Left cardiac atrium (tissue), 4 donors: Measurements from ENCODE around the gene CWF19L1. TPM values are rescaled to one million over a fixed set of nuclear protein-coding genes. Genes with fewer than 3 reads are reported as not detected.

ENCODE experiments used
- ATAC-seq, 2 donors: fragments of 200-7000 bp; cut with Tn5 transposase; one replicate each; pipeline ENCODE4 v1.9.1; 2020; ENCODE audit warnings: mild to moderate bottlenecking in 2 of 2, moderate library complexity in 2 of 2
- DNase-seq: peaks from one replicate; pipeline ENCODE4 v3.0.0-alpha.2; 2020
- intact Hi-C, 2 donors: fragments of 100-400 bp; cut with DNase I; formaldehyde crosslinking; loops; one replicate each; pipeline versions ENCODE4 v1.14.1 to v1.15.1; 2022 to 2023
- total RNA-seq, 2 donors: library from RNA; stranded (reverse); fragmentation: NEBNext Ultra II Directional; extraction: Animal tissue kit (Norgen Biotek cat#: 25700); gene quantifications; one replicate each; pipeline ENCODE4 v1.2.1, GENCODE V29; 2021
- donor health status: DM: no; HTN: yes; CAD: no.
- donor health status: DM: no; HTN: yes; CAD: no; lungs with severe emphysema.
- donor health status: DM: yes; HTN: yes; CAD: no.
- donor health status: Dilated cardiomyopathy.

Gene CWF19L1
- total RNA-seq, 2 donors from 2014 or later: 12.8 to 14.2 TPM

- ATAC-seq: no peak
- intact Hi-C loops: no loop called here
- DNase-seq: no peak
These were observed 1.5 kb downstream of the CWF19L1 start for GRCh38 chr10:100265821-100266485.

- intact Hi-C loops: no loop called here
These were observed 13.2 kb downstream of the CWF19L1 start for GRCh38 chr10:100254191-100254590.

GRCh38 chr10:100253041-100253440 is 14.4 kb downstream of the CWF19L1 start:
- DNase-seq (no peak), ATAC-seq (no peak)
- intact Hi-C loops: no loop called here

More at GRCh38 chr10:100254191-100254590, 13.2 kb downstream of the CWF19L1 start:
- no peak for ATAC-seq
- no peak for DNase-seq

- intact Hi-C loops: no loop called here
- DNase-seq (no peak), ATAC-seq (no peak)
These were observed 18.6 kb downstream of the CWF19L1 start for GRCh38 chr10:100248820-100249219.

DNA sequence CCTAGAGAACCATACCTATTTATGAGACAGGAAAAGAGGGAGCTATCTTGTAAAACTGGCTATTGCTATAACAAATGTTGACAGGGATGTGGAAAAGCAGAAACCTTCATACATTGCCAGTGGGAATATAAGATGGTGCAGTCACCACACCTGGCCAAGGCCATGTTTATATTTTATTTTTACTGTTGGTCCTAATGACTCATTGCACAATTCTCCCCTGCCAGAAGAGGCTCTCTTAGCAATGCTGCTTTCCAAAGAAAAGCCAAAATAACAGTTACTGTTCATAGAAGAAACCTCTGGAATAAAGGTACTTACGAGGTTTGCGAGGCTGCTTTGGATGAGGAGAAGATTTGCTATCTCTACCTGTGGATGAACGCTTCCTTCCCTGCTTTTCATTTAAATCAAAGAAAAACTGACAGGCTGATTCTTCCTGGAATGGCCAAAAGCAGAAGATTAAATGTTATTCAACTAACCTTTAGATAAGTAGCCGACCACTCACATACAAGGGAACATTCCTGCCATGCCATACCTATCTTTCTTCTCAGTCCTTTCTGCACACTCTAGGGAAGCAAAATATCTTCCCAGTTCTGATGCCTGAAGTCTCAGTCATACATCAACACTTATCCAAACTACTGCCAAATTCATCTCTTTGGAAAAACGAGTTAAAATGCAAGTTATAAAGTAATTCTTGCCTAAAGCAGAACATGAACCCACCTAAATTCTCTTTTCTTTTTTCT is 21.8 kb downstream of the CWF19L1 start:
- ATAC-seq: peak in 1 of 2 donors; percentile 87
- intact Hi-C loops: no loop called here
- DNase-seq: no peak

DNA sequence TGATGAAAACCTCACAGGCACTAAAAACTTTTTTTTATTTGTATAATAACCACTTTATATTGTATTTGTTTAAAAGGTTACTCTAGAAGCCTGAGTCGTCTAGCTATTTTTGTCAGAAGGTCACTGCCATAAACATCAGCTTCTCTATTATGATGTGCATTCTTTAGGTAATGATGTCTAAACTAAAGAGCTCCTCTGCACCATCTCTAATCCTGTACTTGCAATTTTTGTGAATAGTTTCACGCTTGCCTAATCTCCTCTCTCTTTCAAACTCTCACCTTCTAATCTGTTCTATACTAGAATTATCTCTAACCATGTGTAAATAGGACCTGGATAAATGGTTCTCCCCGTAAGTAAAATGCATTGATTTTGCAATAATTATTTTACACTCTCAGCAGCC is 27.6 kb downstream of the CWF19L1 start:
- intact Hi-C loops: no loop called here
- ATAC-seq: no peak

DNA sequence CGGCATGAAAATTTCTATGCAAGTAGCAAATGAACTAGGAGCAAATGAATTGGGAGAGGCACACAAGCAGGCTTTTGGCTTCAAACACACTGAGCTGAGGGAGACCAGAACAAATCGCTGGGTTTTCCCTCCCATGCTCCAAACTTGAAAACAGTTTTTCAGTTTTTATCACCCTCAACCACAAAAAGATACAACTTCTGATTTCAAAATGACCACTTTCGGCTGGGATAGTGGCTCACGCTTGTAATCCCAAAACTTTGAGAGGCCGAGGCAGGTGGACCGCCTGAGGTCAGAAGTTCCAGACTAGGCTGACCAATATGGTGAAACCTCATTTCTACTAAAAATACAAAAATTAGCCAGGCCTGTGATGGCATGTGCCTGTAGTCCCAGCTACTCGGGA is 29.0 kb downstream of the CWF19L1 start:
- ATAC-seq (no peak), DNase-seq (no peak)
- intact Hi-C loops: no loop called here

More for the DNA sequence above, 27.6 kb downstream of the CWF19L1 start:
- DNase-seq: no peak

- ATAC-seq (no peak), DNase-seq (no peak)
- intact Hi-C loops: no loop called here
These were observed 35.3 kb downstream of the CWF19L1 start for GRCh38 chr10:100232101-100232500.

- DNase-seq: peak; percentile 26
- no peak for ATAC-seq
- intact Hi-C loops: no loop called here
These were observed 37.5 kb downstream of the CWF19L1 start for GRCh38 chr10:100229819-100230422.

GRCh38 chr10:100223879-100224278 is 43.6 kb downstream of the CWF19L1 start:
- intact Hi-C loops: no loop called here
- ATAC-seq: no peak
- no peak for DNase-seq

GRCh38 chr10:100222529-100222928 is 44.9 kb downstream of the CWF19L1 start:
- intact Hi-C loops: no loop called here
- DNase-seq (no peak), ATAC-seq (no peak)

DNA sequence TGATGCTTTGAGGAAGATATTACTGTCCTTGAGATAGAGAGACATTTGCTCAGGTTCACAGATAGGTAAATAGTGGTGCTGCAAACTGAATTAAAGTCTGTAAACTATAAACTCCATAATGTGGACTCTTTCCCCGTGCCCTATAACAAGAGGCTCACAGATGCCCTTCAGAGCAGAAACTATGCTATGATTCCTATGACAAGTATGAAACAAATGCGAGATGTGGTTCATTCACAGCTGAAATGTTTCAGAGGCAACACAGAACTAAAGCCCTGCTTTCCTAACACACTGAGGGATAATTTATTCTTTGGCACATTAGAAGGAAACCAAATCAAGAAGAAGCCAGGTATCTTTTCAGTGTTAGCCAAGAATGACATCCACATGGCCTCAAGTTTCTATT is 51.4 kb downstream of the CWF19L1 start:
- intact Hi-C loops: no loop called here
- DNase-seq (no peak), ATAC-seq (no peak)

- intact Hi-C loops: no loop called here
- ATAC-seq (no peak), DNase-seq (no peak)
These were observed 58.1 kb downstream of the CWF19L1 start for GRCh38 chr10:100209303-100209702.

DNA sequence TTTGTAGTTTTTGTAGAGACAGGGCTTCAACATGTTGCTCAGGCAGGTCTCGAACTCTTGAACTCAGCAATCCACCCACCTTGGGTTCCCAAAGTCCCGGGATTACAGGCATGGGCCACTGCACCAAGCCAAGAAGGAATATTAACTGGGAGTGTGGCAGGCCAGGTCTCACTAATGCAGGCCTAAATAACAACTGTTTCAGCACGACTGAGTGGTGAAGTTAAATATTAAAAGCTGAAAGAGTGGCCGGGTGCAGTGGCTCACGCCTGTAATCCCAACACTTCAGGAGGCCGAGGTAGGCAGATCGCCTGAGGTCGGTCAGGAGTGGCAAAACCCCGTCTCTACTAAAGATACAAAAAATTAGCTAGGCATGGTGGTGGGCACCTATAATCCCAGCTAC is 59.2 kb downstream of the CWF19L1 start:
- DNase-seq (no peak), ATAC-seq (no peak)
- intact Hi-C loops: no loop called here

DNA sequence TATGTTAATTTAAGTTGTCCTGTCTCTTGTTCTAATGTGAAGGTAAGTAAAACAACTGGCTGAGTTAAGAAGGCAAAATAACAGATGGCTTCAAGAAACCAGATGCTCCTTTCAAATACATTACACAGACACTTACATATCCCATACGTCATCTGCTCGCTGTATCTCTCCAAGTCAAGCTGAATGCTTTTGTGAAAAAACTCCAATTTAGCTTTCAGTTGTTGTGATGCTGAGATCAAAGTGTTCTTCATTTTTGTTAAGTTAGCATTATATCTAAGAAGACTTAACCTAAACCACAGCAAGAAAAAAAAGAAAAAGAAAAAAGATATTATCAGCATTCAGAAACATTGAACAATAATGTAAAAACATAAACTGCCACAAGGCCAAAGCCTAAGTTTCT is 63.1 kb downstream of the CWF19L1 start:
- no peak for DNase-seq
- ATAC-seq: no peak
- intact Hi-C loops: no loop called here

DNA sequence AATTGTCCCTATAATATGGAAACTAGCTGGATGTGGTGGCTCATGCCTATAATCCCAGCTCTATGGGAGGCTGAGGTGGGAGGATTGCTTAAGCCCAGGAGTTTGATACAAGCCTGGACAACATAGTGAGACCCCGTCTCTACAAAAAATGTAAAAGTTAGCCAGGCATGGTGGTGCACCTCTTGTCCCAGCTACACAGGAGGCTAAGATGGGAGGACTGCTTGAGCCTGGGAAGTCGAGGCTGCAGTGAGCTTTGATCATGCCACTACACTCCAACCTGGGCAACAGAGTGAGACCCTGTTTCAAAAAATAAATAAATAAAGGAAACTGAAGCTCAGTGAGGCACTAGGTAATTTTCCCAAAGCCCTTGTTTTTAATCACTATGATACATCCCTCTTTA is 65.9 kb downstream of the CWF19L1 start:
- DNase-seq (no peak), ATAC-seq (no peak)
- intact Hi-C loops: no loop called here

DNA sequence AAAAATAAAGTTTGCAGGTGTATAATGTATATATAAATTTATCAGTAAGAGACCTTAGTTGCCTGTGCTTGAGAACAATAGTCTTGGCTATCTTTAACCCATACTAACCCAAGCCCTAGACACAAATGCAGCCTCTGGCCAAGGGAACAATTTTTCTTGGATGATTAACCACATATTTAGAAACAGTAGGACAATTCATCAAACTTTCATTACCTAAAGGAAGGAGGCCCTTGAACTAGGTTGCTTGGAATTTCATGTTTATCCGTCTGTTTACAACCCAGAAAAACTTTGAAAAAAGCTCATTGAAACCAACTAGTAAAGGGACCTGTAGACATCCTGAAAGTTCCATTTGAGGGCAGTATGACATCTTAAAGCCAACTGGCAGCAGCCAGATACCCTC is 72.7 kb downstream of the CWF19L1 start:
- DNase-seq (no peak), ATAC-seq (no peak)
- intact Hi-C loops: no loop called here

DNA sequence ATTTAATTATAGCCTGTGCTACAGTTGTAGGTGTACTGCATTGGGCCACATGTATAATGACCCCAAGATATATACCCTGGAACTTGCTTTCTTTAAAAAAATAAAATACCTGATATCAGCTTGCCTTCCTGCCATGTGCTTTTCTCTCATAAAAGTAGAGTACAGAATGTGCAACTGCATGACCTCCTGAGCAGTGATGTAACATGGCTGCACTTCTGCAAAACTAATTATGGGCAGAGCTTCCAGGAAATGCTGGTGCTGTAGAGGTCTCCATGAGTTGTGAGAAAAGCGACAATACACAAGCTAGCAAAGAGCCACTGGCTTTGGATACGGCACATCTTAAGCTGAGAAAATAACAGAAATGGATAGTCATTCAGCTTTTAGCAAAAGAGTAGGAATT is 75.1 kb downstream of the CWF19L1 start:
- no peak for DNase-seq
- intact Hi-C loops: no loop called here
- peak in 1 of 2 donors; percentile 65 for ATAC-seq

- intact Hi-C loops: no loop called here
- ATAC-seq: peak; percentile 46 to 52
These were observed 80.9 kb downstream of the CWF19L1 start for GRCh38 chr10:100186253-100187212.

More at GRCh38 chr10:100186253-100187212, 80.9 kb downstream of the CWF19L1 start:
- peak; percentile 45 for DNase-seq
